ENCODE data around the gene PCK1. TPM values are rescaled to one million over a fixed set of nuclear protein-coding genes. Genes with fewer than 3 reads are reported as not detected.

Gene PCK1
- total and polyA plus RNA-seq, 4 donors, result 8.9 to 532 (median 314) TPM

GRCh38 chr20:57577679-57578475 lies 17.0 kb downstream of the PCK1 start (continued):
- TF ChIP-seq REST (IDR thresholded peaks at IDR 0.05) (peak; percentile 75), FOXA2 (IDR thresholded peaks at IDR 0.05) (peak; percentile 88), EGR1 (IDR thresholded peaks at IDR 0.05; ENCODE audit: low read depth in 2 of 2) (peak in 1 of 2 donors; percentile 86), JUND (IDR thresholded peaks at IDR 0.05) (peak; percentile 42 to 91), SP1 (IDR thresholded peaks at IDR 0.05) (peak; percentile 98), ATF3 (IDR thresholded peaks at IDR 0.05) (peak; percentile 21), HNF4A (conservative IDR thresholded peaks at IDR 0.05) (peak; percentile 96 to 99), RXRA (IDR thresholded peaks at IDR 0.05) (peak; percentile 98 to 100), RAD21 (IDR thresholded peaks at IDR 0.05) (peak; percentile 54 to 61)

GRCh38 chr20:57578476-57579165 lies 17.7 kb downstream of the PCK1 start:
- no peak overlapping the region for H3K9ac ChIP-seq (ENCODE audit: low read depth in 1 of 2, low read length in 2 of 2)
- TF ChIP-seq FOXA2 (IDR thresholded peaks at IDR 0.05) (no peak), HNF4A (conservative IDR thresholded peaks at IDR 0.05) (no peak)
- no peaks in the 10 kb centered on the region for H3K27me3 ChIP-seq (ENCODE audit: control insufficient read depth in 4 of 4, insufficient read depth in 4 of 4, low read length in 3 of 4)
- WGBS, result 73% methylated on average over 10 of the region's 10 CpGs
- H3K4me1 ChIP-seq (ENCODE audit: control insufficient read depth in 4 of 4, insufficient read depth in 4 of 4, low read length in 3 of 4), result peaks cover 13 to 35% (median 14%) of the 10 kb centered on the region in 4 donors
- no peaks in the 10 kb centered on the region for H3K36me3 ChIP-seq (ENCODE audit: control insufficient read depth in 4 of 4, insufficient read depth in 3 of 4, low read depth in 1 of 4, low read length in 3 of 4)
- no peak for DNase-seq (ENCODE audit: low spot score)
- no peak overlapping the region for H3K4me3 ChIP-seq (ENCODE audit: low read depth in 1 of 3, low read length in 3 of 3)
- H3K27ac ChIP-seq (ENCODE audit: low read depth in 1 of 2, low read length in 2 of 2), result peak overlapping the region; percentile 71 to 94
- no peaks in the 10 kb centered on the region for H3K9me3 ChIP-seq (ENCODE audit: control insufficient read depth in 4 of 4, low read length in 3 of 4)

GRCh38 chr20:57579331-57579897 lies 18.5 kb downstream of the PCK1 start:
- 78% methylated on average over 11 of the region's 11 CpGs for WGBS
- no peak for TF ChIP-seq HNF4G (IDR thresholded peaks at IDR 0.05)
- TF ChIP-seq SP1 (IDR thresholded peaks at IDR 0.05), result no peak
- TF ChIP-seq RAD21 (IDR thresholded peaks at IDR 0.05), result no peak
- TF ChIP-seq REST (IDR thresholded peaks at IDR 0.05), result no peak
- no peak for TF ChIP-seq MAX (IDR thresholded peaks at IDR 0.05)
- TF ChIP-seq ZBTB33 (IDR thresholded peaks at IDR 0.05), result no peak
- no peak for TF ChIP-seq EGR1 (IDR thresholded peaks at IDR 0.05; ENCODE audit: low read depth in 2 of 2)
- no peak for TF ChIP-seq TAF1 (conservative IDR thresholded peaks at IDR 0.05)
- no peak for TF ChIP-seq CTCF (IDR thresholded peaks at IDR 0.05; ENCODE audit: low read depth, low read length, missing input control)
- TF ChIP-seq JUND (IDR thresholded peaks at IDR 0.05), result no peak
- no peak for TF ChIP-seq HNF4A (conservative IDR thresholded peaks at IDR 0.05)
- no peak for TF ChIP-seq YY1 (IDR thresholded peaks at IDR 0.05)
- Histone ChIP-seq H3K9me3 (ENCODE audit: control insufficient read depth in 4 of 4, low read length in 3 of 4) (no peaks in the 10 kb centered on the region), H3K4me1 (ENCODE audit: control insufficient read depth in 4 of 4, insufficient read depth in 4 of 4, low read length in 3 of 4) (peaks cover 11 to 33% (median 14%) of the 10 kb centered on the region in 4 donors), H3K4me3 (ENCODE audit: low read depth in 1 of 3, low read length in 3 of 3) (no peak overlapping the region), H3K27me3 (ENCODE audit: control insufficient read depth in 4 of 4, insufficient read depth in 4 of 4, low read length in 3 of 4) (no peaks in the 10 kb centered on the region), H3K9ac (ENCODE audit: low read depth in 1 of 2, low read length in 2 of 2) (no peak overlapping the region), H3K36me3 (ENCODE audit: control insufficient read depth in 4 of 4, insufficient read depth in 3 of 4, low read depth in 1 of 4, low read length in 3 of 4) (no peaks in the 10 kb centered on the region), H3K27ac (ENCODE audit: low read depth in 1 of 2, low read length in 2 of 2) (no peak overlapping the region)
- DNase-seq (ENCODE audit: low spot score), result no peak
